ENCODE measurements around the gene USP12. TPM values are rescaled to one million over a fixed set of nuclear protein-coding genes. Genes with fewer than 3 reads are reported as not detected.
"Not testable (repeated sequence)": the region's sequence is repeated elsewhere in the genome, so short reads cannot be mapped to it uniquely, and the experiment has no call there.

The USP12 gene
- total RNA-seq, 2 experiments from 2014 or later: 9.9 to 27.6 TPM

- Histone ChIP-seq H3K4me1 (ENCODE audit: insufficient read depth, low read length, poor library complexity, severe bottlenecking) (no peaks in the 10 kb centered on the region), H3K27ac (ENCODE audit: low read depth, low read length, poor library complexity, severe bottlenecking) (no peak overlapping the region), H3K4me3 (ENCODE audit: low read depth, low read length, poor library complexity, severe bottlenecking) (no peak overlapping the region), H3K36me3 (ENCODE audit: insufficient read depth, low read length) (peaks cover 25% of the 10 kb centered on the region; the same call in 1 of the 2 replicates), H2AFZ (ENCODE audit: low read length) (no peak overlapping the region), H4K20me1 (ENCODE audit: insufficient read depth, low read length) (no peaks in the 10 kb centered on the region), H3K79me2 (ENCODE audit: insufficient read depth, low read depth, low read length) (peaks cover 22% of the 10 kb centered on the region), H3K9me2 (ENCODE audit: insufficient read depth, low read length) (no peaks in the 10 kb centered on the region), H3K4me2 (ENCODE audit: low read length) (no peak overlapping the region), H3K9me3 (ENCODE audit: low read length) (peaks cover 46% of the 10 kb centered on the region)
- BruUV-seq (replicated peaks): no TSS peak
- ChIA-PET POLR2A (interaction anchor here (0.6 kb wide), 1 partner anchor 223 kb away, joined by 3 read pairs; no protein-coding TSS in a partner anchor), CTCF (ENCODE audit: unreplicated experiment) (no interaction called here)
- TF ChIP-seq CTCF (conservative IDR thresholded peaks at IDR 0.05; ENCODE audit: low read length) (no peak), EZH2phosphoT487 (IDR thresholded peaks at IDR 0.05; ENCODE audit: borderline replicate concordance, low read depth, low read length) (no peak)
- no peak for DNase-seq (ENCODE audit: low spot score)
- intact Hi-C loops (cut with micrococcal nuclease; ENCODE audit: unreplicated experiment): no loop called here
Measured at GRCh38 chr13:27125357-27126282, 46.0 kb downstream of the USP12 start.

- Histone ChIP-seq H3K9me2 (ENCODE audit: insufficient read depth, low read length) (no peaks in the 10 kb centered on the region), H3K9me3 (ENCODE audit: low read length) (peaks cover 35% of the 10 kb centered on the region; the same call in 1 of the 2 replicates), H3K27ac (ENCODE audit: low read depth, low read length, poor library complexity, severe bottlenecking) (no peak overlapping the region), H4K20me1 (ENCODE audit: insufficient read depth, low read length) (no peaks in the 10 kb centered on the region), H3K79me2 (ENCODE audit: insufficient read depth, low read depth, low read length) (peaks cover 20% of the 10 kb centered on the region), H3K36me3 (ENCODE audit: insufficient read depth, low read length) (peaks cover 22% of the 10 kb centered on the region; the same call in 1 of the 2 replicates), H2AFZ (ENCODE audit: low read length) (no peak overlapping the region), H3K4me2 (ENCODE audit: low read length) (no peak overlapping the region), H3K4me3 (ENCODE audit: low read depth, low read length, poor library complexity, severe bottlenecking) (no peak overlapping the region), H3K4me1 (ENCODE audit: insufficient read depth, low read length, poor library complexity, severe bottlenecking) (no peaks in the 10 kb centered on the region)
- TF ChIP-seq CTCF (conservative IDR thresholded peaks at IDR 0.05; ENCODE audit: low read length): no peak
- no peak for TF ChIP-seq EZH2phosphoT487 (IDR thresholded peaks at IDR 0.05; ENCODE audit: borderline replicate concordance, low read depth, low read length)
- ChIA-PET CTCF (ENCODE audit: unreplicated experiment) (no interaction called here), POLR2A (no interaction called here)
- intact Hi-C loops (cut with micrococcal nuclease; ENCODE audit: unreplicated experiment): no loop called here
- DNase-seq (ENCODE audit: low spot score): no peak
- BruUV-seq (replicated peaks): no TSS peak
Measured at GRCh38 chr13:27124571-27124970, 47.0 kb downstream of the USP12 start.

- DNase-seq (ENCODE audit: low spot score); H3K9me2 ChIP-seq (ENCODE audit: insufficient read depth, low read length): not testable (repeated sequence)
Measured at GRCh38 chr13:27123445-27123844, 48.2 kb downstream of the USP12 start.

More at GRCh38 chr13:27123445-27123844, 48.2 kb downstream of the USP12 start:
- CTCF ChIA-PET (ENCODE audit: unreplicated experiment); H3K4me1 ChIP-seq (ENCODE audit: insufficient read depth, low read length, poor library complexity, severe bottlenecking); BruUV-seq (replicated peaks); H2AFZ ChIP-seq (ENCODE audit: low read length); intact Hi-C loops (cut with micrococcal nuclease; ENCODE audit: unreplicated experiment); H3K27ac ChIP-seq (ENCODE audit: low read depth, low read length, poor library complexity, severe bottlenecking); H3K4me2 ChIP-seq (ENCODE audit: low read length); H4K20me1 ChIP-seq (ENCODE audit: insufficient read depth, low read length); H3K4me3 ChIP-seq (ENCODE audit: low read depth, low read length, poor library complexity, severe bottlenecking): not testable (repeated sequence)
- peaks cover 14% of the 10 kb centered on the region; the same call in 1 of the 2 replicates for H3K79me2 ChIP-seq (ENCODE audit: insufficient read depth, low read depth, low read length)
- peaks cover 34% of the 10 kb centered on the region; the same call in 1 of the 2 replicates for H3K9me3 ChIP-seq (ENCODE audit: low read length)
- H3K36me3 ChIP-seq (ENCODE audit: insufficient read depth, low read length): peaks cover 22% of the 10 kb centered on the region; the same call in 1 of the 2 replicates
- POLR2A ChIA-PET: interaction anchor here (1.2 kb wide), 1 partner anchor 10 kb away, joined by 3 read pairs; no protein-coding TSS in a partner anchor
